ENCODE data around the gene SLC2A4.
A peak's percentile ranks its signal among the peaks of the same experiment; 100 is the strongest.

SLC2A4 gene

GRCh38 chr17:7281074-7281952, at the start of gene SLC2A4:
TSS of gene SLC2A4 (plus strand) at chr17:7281718. CDS start at chr17:7281935, 217 bp downstream.
- DNase-seq (ENCODE audit: low read depth), result peak; percentile 98
- Histone ChIP-seq H3K27me3 (replicated peaks; ENCODE audit: control insufficient read depth, insufficient read depth, low read length) (peaks cover 18% of the 10 kb centered on the region), H3K4me1 (ENCODE audit: control insufficient read depth, insufficient read depth, low read length) (peaks cover 18% of the 10 kb centered on the region), H3K9me3 (ENCODE audit: control insufficient read depth, low read length) (no peaks in the 10 kb centered on the region), H3K9ac (ENCODE audit: low read length) (peak within 1 kb of the TSS; percentile 81), H3K36me3 (ENCODE audit: control insufficient read depth, insufficient read depth, low read length, severe bottlenecking) (peaks cover 24% of the 10 kb centered on the region), H3K4me3 (ENCODE audit: low read length) (peak within 1 kb of the TSS; percentile 79)

DNA sequence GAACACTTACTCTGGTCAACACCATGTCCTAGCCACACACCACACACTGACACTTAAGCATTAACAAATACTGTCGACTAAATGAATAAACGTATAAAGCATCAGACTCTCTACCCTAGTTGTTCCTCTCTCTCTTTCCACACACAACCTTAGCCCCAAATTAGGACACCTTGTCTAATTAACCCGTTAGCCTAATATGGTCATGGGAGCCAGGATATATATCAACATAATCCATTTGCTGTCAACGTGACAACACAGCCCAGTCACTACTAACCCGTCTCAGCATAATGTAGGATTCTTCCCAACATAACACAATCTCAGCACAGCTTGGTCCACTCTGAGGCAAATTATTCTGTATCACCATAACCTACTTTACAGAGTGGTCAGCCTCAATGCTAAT, 49.4 kb upstream of the SLC2A4 start:
- Histone ChIP-seq H3K36me3 (ENCODE audit: control insufficient read depth, insufficient read depth, low read length, severe bottlenecking) (peaks cover 60% of the 10 kb centered on the region), H3K4me1 (ENCODE audit: control insufficient read depth, insufficient read depth, low read length) (peaks cover 40% of the 10 kb centered on the region), H3K4me3 (ENCODE audit: low read length) (peak overlapping the region; percentile 93), H3K9ac (ENCODE audit: low read length) (peak overlapping the region; percentile 95), H3K9me3 (ENCODE audit: control insufficient read depth, low read length) (no peaks in the 10 kb centered on the region), H3K27me3 (replicated peaks; ENCODE audit: control insufficient read depth, insufficient read depth, low read length) (no peaks in the 10 kb centered on the region)
- no peak for DNase-seq (ENCODE audit: low read depth)

GRCh38 chr17:7233701-7234082, 47.8 kb upstream of the SLC2A4 start:
- Histone ChIP-seq H3K9ac (ENCODE audit: low read length) (peak overlapping the region; percentile 95), H3K4me3 (ENCODE audit: low read length) (peak overlapping the region; percentile 93), H3K4me1 (ENCODE audit: control insufficient read depth, insufficient read depth, low read length) (peaks cover 40% of the 10 kb centered on the region), H3K36me3 (ENCODE audit: control insufficient read depth, insufficient read depth, low read length, severe bottlenecking) (peaks cover 47% of the 10 kb centered on the region), H3K27me3 (replicated peaks; ENCODE audit: control insufficient read depth, insufficient read depth, low read length) (no peaks in the 10 kb centered on the region), H3K9me3 (ENCODE audit: control insufficient read depth, low read length) (no peaks in the 10 kb centered on the region)
- no peak for DNase-seq (ENCODE audit: low read depth)

GRCh38 chr17:7234083-7234951, 47.2 kb upstream of the SLC2A4 start, which contains the start of gene DVL2:
TSS of gene DVL2 (minus strand) at chr17:7234517. CDS start at chr17:7234262, 255 bp downstream.
- peak within 1 kb of the TSS; percentile 93 for H3K4me3 ChIP-seq (ENCODE audit: low read length)
- H3K9me3 ChIP-seq (ENCODE audit: control insufficient read depth, low read length), result no peaks in the 10 kb centered on the region
- DNase-seq (ENCODE audit: low read depth), result peak; percentile 98
- H3K27me3 ChIP-seq (replicated peaks; ENCODE audit: control insufficient read depth, insufficient read depth, low read length), result no peaks in the 10 kb centered on the region
- H3K9ac ChIP-seq (ENCODE audit: low read length), result peak within 1 kb of the TSS; percentile 95
- peaks cover 41% of the 10 kb centered on the region for H3K36me3 ChIP-seq (ENCODE audit: control insufficient read depth, insufficient read depth, low read length, severe bottlenecking)
- peaks cover 40% of the 10 kb centered on the region for H3K4me1 ChIP-seq (ENCODE audit: control insufficient read depth, insufficient read depth, low read length)

- Histone ChIP-seq H3K27me3 (replicated peaks; ENCODE audit: control insufficient read depth, insufficient read depth, low read length) (no peaks in the 10 kb centered on the region), H3K4me3 (ENCODE audit: low read length) (no peak overlapping the region), H3K9ac (ENCODE audit: low read length) (peak overlapping the region; percentile 95), H3K36me3 (ENCODE audit: control insufficient read depth, insufficient read depth, low read length, severe bottlenecking) (peaks cover 39% of the 10 kb centered on the region), H3K9me3 (ENCODE audit: control insufficient read depth, low read length) (no peaks in the 10 kb centered on the region), H3K4me1 (ENCODE audit: control insufficient read depth, insufficient read depth, low read length) (peaks cover 53% of the 10 kb centered on the region)
- peak; percentile 24 for DNase-seq (ENCODE audit: low read depth)
Observed at GRCh38 chr17:7235693-7236665, 45.5 kb upstream of the SLC2A4 start.

DNA sequence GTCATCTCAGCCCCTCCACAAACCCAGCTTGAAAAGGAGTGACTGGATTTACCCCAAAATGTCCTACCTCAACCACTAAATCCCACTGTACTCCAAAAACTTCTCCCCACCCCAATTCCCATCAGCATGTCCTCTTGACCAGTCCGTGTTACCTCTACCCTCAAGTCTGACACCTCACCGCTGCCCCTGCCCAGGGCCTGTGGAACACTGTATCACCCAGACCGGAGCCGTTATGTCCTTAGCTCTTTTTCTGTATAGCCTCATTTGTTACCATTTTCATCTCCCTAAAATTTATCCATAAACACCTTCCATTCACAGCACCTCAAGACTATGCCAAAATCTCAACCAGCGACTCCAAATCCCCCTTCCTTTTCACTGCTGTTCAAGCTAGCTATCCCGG, 44.7 kb upstream of the SLC2A4 start:
- Histone ChIP-seq H3K9me3 (ENCODE audit: control insufficient read depth, low read length) (no peaks in the 10 kb centered on the region), H3K9ac (ENCODE audit: low read length) (peak overlapping the region; percentile 95), H3K4me3 (ENCODE audit: low read length) (peak overlapping the region; percentile 85), H3K36me3 (ENCODE audit: control insufficient read depth, insufficient read depth, low read length, severe bottlenecking) (peaks cover 39% of the 10 kb centered on the region), H3K4me1 (ENCODE audit: control insufficient read depth, insufficient read depth, low read length) (peaks cover 60% of the 10 kb centered on the region), H3K27me3 (replicated peaks; ENCODE audit: control insufficient read depth, insufficient read depth, low read length) (no peaks in the 10 kb centered on the region)
- no peak for DNase-seq (ENCODE audit: low read depth)

- H3K9me3 ChIP-seq (ENCODE audit: control insufficient read depth, low read length), result no peaks in the 10 kb centered on the region
- H3K36me3 ChIP-seq (ENCODE audit: control insufficient read depth, insufficient read depth, low read length, severe bottlenecking), result peaks cover 39% of the 10 kb centered on the region
- peak overlapping the region; percentile 95 for H3K9ac ChIP-seq (ENCODE audit: low read length)
- DNase-seq (ENCODE audit: low read depth), result no peak
- H3K4me1 ChIP-seq (ENCODE audit: control insufficient read depth, insufficient read depth, low read length), result peaks cover 56% of the 10 kb centered on the region
- H3K27me3 ChIP-seq (replicated peaks; ENCODE audit: control insufficient read depth, insufficient read depth, low read length), result no peaks in the 10 kb centered on the region
- H3K4me3 ChIP-seq (ENCODE audit: low read length), result peak overlapping the region; percentile 85
Observed at GRCh38 chr17:7237266-7237760, 44.2 kb upstream of the SLC2A4 start.

GRCh38 chr17:7237761-7238419, 43.6 kb upstream of the SLC2A4 start:
- Histone ChIP-seq H3K4me3 (ENCODE audit: low read length) (peak overlapping the region; percentile 88), H3K27me3 (replicated peaks; ENCODE audit: control insufficient read depth, insufficient read depth, low read length) (no peaks in the 10 kb centered on the region), H3K9ac (ENCODE audit: low read length) (peak overlapping the region; percentile 98), H3K36me3 (ENCODE audit: control insufficient read depth, insufficient read depth, low read length, severe bottlenecking) (peaks cover 39% of the 10 kb centered on the region), H3K4me1 (ENCODE audit: control insufficient read depth, insufficient read depth, low read length) (peaks cover 52% of the 10 kb centered on the region), H3K9me3 (ENCODE audit: control insufficient read depth, low read length) (no peaks in the 10 kb centered on the region)
- peak; percentile 82 for DNase-seq (ENCODE audit: low read depth)

- H3K27me3 ChIP-seq (replicated peaks; ENCODE audit: control insufficient read depth, insufficient read depth, low read length), result no peaks in the 10 kb centered on the region
- H3K4me3 ChIP-seq (ENCODE audit: low read length), result peak overlapping the region; percentile 88
- DNase-seq (ENCODE audit: low read depth), result peak; percentile 38
- H3K9me3 ChIP-seq (ENCODE audit: control insufficient read depth, low read length), result no peaks in the 10 kb centered on the region
- H3K9ac ChIP-seq (ENCODE audit: low read length), result peak overlapping the region; percentile 98
- peaks cover 39% of the 10 kb centered on the region for H3K36me3 ChIP-seq (ENCODE audit: control insufficient read depth, insufficient read depth, low read length, severe bottlenecking)
- peaks cover 53% of the 10 kb centered on the region for H3K4me1 ChIP-seq (ENCODE audit: control insufficient read depth, insufficient read depth, low read length)
Observed at GRCh38 chr17:7238420-7239090, 43.0 kb upstream of the SLC2A4 start.

All from adipocyte (in vitro differentiated cells).